HG02642 (cell line): ENCODE measurements around the gene CDK6.
"Not testable (repeated sequence)": the region's sequence is repeated elsewhere in the genome, so short reads cannot be mapped to it uniquely, and the experiment has no call there.

Experiments
- ATAC-seq: cut with Tn5 transposase; IDR thresholded peaks from one replicate; pipeline ENCODE4 v1.9.1; 2021; ENCODE audit warnings: mild to moderate bottlenecking; ENCODE audit not compliant: unreplicated experiment, poor library complexity

CDK6 gene

DNA sequence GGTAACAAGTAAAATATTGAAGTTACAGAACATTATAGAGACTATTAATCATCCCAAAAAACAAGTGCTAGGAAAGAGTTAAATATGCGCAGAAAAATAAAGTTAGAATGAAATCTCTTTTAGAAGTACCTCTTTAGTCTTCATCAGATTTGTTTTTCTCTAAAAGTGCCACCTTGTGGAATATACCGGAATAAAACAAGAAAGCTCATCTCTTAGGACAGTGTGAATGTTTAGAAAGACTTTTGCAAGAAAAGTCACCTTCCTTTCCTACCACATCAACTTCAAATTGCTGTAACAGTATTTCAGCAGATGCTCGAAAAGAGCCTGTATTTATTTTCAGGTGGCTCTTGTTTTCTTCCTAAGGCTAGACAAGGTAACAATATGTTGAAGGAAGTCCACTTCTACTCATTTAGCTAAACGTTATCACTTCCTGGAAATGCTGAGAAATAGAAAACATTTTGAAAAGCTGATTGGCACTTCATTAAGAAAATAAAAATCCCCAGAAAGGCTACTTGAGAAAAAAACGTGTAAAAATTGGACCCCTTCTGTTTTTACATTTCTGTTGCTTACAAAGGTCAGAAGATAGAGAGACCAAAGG, 226.4 kb downstream of the CDK6 start:
- no peak for ATAC-seq

DNA sequence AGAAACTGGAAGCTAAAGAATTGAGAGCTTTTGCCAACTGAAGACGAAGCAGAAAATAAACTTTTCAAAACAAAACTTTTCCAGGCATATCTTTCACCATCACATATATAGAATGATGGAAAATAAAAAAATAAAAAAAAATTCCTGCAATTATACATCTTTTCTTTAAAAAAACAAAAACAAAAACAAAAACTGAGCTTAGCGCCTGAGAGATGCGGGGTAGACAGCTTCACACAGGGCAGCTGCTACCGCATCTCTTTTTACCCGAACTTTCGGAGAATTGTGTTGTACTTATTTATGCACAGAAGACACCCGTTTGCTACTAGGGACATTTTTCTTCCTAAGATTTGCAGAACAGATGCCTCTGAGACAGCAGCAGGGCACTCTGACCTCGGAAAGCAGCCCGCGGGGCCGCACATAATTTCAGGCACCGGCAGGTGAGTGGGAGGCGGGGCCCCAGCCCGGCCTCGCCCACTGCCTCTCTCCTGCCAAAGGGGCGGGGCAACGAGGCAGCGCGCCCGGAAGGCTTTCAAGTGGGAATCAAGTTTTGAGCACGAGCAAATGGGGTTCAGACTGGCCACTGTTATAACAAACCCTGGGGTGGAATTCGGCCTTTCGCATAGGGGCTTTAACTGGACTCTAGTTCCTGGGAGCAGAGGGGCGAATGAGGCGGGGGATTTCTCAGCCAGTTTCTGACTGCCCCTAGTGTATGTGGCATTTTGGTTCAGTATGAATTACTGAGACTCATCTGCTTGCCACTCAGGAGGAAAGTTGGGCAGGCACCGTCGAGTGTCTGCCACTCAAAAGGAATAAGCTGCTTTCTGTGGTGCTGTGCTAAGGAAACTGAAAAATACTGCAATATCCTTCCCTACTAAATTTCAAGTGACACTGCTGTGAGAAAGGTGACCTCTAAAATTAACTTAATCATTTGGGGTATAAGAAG, 227.7 kb downstream of the CDK6 start:
- ATAC-seq, result no peak

DNA sequence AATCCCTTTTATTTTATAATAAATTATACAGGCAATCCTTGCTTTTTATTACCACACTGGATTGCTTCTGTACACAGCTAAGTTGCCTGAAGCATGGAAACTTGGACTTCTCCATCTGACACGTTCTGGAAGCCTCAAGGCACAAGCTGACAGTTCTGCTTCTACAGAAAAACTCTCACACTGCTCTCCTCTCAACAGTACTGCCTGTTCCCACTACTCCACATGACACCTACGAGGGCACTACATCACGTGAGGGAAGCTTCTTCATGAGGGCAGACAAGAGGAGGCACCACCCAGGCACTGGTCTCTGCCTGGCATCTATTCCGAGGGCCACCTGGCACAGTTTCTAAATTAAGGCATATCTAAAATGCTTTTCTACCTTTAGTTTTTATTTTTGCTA, 229.4 kb downstream of the CDK6 start:
- no peak for ATAC-seq

DNA sequence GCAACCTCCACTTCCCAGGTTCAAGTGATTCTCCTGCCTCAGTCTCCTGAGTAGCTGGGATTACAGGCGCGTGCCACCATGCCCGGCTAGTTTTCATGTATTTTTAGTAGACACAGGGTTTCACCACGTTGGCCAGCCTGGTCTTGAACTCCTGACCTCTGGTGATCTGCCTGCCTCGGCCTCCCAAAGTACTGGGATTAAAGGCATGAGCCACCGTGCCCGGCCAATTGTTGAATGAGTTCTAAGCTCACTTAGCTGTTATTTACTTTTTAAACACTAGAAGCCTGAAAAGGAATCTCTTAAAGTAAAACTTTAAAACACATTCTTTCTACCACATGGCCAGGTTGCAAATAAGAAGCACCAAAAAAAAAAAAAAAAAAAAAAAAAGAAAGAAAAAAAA, 231.9 kb downstream of the CDK6 start:
- ATAC-seq, result not testable (repeated sequence)

DNA sequence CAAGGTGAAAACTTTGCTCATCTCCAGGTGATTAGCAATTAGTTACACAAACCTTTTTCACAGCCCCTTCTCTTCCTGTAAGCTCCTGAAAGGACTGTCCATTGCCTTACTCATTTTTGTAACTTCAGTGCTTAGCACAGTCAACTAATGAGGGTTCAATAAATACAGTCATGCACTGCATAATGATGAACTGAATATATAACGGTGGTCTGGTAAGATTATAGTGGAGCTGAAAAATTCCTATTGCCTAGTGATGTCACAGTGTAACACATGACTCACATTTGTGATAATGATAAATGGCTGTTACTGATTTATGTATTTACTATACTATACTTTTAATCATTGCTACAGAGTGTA, 233.3 kb downstream of the CDK6 start:
- no peak for ATAC-seq

DNA sequence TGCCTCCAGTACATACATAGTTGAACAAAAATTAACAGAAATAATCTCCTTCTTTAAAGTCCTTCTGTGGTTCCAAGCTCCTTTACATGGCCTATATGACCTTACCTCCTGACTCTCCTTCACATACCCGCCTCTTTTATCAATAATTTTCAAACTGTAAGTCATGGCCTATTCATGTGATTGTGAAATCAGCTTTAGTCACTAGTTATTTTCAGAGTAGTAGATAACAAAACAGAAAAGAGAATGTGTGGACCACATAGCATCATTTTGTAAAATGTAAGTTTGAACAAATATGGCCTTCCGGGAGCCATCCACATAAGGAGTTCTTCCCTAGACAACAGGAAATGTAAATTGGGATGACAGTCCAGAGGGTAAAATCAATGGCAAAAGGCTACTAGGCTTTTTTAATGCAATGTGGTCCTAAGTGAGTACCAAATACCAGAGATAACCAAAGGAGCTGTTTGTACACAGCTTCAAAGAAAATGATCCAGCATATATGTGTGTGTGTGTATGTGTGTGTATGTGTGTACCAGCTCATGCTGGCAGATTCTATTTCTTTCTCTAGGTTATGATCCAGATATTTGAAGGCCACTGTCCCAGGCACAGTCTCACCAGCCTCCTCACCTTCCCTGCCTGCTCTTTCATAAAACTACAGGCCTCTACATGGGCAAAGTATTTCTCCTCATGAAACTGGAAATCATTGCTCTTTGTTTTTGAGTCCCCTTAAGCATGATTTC, 233.9 kb downstream of the CDK6 start:
- ATAC-seq, result no peak

DNA sequence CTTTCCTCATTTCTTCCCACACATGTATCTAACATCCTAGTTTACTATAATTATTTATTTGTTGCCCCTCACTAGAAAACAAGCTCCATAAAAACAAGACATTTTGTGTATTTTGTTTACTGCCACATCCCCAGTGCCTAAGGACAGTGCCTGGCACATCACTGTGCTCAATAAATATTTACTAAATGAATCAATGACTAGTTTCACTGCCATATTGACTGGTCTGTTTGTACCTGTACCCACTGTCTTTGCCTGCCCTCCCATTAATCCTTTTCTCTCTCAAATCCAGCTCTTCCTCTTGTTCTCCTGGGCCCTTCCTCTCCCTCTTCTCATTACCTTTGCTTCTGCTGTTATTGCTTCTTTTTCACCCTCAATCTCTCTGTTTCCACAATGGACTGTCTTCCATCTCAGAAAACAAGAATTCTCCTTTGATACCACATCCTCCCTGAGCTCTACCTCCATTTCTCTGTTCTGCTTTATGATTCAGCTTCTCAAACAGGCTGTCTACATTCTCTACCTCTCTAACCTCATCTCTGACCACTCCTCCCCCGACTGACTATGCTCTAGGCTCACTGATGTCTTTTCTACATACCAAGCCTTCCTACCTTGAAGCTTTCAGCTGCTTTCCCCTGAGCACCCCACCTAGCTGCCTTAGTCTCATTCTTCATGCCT, 237.9 kb downstream of the CDK6 start:
- peak; percentile 75 for ATAC-seq

DNA sequence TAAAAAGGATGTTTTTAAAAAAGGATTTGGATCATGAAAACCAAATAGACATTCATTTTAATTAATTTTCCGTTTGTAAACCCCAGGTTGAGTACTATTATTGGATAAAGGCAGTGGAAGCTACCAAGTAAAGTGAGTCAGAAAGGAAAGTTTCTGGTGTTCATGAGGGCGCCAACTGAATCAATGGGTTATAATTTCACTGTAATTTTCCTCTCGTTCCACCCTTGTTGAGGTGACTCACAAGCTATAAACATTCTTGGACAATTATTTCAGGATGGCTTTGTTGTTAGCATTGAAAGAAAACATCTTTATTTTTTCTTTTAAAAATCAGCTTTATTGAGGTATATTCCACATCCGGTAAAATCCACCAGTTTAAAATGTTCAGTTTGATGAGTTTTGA, 241.1 kb downstream of the CDK6 start:
- no peak for ATAC-seq

DNA sequence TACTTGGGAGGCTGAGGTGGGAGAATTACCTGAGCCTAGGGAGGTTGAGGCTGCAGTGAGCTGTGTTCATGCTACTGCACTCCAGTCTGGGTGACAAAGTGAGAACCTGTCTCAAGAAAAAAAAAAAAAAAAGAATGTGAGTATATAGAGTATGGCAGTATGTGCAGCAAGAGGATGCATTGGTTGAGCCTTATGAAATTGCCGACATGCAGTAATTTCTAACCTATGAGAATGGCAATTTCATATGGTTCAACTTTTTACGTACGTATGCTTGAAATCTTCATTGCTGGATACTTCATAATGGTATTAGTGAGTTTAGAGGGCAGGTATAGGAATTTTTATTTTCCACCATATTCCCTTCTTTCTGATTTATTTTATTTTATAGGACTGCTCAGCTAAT, 241.6 kb downstream of the CDK6 start:
- ATAC-seq, result no peak

DNA sequence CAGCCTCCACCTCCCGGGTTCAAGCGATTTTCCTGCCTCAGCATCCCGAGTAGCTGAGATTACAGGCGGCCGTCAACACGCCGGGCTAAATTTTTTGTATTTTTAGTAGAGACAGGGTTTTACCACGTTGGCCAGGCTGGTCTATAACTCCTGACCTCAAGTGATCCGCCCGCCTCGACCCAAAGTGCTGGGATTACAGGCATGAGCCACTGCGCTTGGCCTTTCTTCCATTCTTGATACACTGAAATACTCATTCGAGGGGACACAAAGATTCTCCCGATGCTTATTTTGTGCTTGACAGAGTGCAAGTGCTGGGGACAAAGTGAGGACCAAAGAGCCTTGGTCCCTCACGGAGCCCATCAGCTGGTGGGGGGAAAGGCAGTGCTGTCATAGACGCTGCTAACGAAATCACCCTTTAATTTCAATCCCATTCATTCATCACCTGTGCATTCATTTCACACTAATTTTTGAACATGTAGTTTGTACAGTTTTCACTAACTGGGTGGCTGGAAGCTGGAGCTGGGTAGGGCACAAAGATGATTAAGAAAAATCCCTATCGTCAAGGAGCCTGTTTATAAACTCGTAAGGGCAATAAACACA, 245.6 kb downstream of the CDK6 start:
- no peak for ATAC-seq

DNA sequence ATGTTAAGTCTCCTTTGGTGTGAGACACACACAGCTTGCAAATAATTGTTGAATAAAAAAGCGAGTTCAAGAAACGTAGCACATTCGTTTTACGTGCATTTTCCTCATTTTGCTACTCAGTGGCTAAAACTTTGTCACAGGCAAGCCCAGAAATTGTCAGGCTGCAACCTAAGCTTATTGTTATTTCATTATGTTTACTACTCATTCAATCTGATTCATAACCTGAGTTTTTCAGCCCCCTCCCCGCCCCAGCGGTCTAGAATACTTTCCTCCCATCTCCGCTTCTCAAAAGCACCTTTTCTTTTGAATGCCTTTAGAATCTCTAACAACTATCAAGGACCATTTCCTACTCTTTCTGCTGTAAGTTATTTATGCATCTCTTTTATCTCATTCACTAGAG, 247.3 kb downstream of the CDK6 start:
- no peak for ATAC-seq

DNA sequence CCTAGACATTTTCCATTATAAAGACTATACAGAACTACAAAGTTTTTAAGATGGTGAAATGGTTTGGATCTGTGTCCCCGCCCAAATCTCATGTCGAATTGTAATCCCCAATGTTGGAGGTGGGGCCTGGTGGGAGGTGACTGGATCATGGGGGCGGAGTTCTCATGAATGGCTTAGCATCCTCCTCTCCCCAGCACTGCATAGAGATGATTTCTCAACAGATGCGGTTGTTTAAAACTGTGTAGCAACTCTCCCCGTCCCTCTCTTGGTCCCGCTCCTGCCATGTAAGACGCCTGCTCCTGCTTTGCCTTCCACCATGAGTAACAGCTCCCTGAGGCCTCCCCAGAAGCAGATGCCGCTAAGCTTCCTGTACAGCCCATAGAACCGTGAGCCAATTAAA, 247.8 kb downstream of the CDK6 start:
- no peak for ATAC-seq

DNA sequence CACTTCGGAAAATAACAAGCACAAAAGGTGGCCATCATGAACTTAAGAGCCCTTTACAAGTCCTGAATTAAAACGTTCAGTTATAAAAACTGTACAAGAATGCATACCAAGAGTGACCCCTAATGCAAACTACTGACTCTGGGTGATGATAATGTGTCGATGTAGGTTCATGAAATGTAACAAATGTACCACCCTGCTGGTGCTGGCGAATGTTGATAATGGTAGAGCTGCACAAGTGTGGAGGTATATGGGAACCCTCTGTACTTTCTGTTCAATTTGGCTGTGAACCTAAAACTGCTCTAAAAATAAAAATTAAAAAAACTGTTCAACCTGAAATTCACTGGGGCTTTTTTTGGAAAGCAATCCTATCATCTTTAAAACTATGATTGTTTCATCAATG, 249.5 kb downstream of the CDK6 start:
- ATAC-seq, result no peak

DNA sequence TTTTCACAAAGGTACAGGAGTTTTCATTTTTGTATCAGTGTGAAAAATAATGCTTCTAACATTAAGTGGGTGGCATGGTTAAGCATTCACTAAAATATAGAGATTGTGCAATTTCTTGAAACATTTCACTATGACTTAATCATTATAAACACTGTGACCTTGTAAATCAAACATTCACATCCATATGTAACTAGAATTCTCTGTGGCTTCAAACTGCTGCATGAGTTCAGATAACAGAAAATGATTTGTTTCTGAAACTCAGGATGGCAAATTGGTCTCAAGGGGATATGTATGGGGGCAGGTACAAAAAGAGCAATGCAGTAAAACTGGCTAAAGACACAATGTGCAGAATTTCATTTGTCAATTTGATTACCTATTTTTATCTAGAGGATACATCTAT, 250.0 kb downstream of the CDK6 start:
- ATAC-seq, result no peak

DNA sequence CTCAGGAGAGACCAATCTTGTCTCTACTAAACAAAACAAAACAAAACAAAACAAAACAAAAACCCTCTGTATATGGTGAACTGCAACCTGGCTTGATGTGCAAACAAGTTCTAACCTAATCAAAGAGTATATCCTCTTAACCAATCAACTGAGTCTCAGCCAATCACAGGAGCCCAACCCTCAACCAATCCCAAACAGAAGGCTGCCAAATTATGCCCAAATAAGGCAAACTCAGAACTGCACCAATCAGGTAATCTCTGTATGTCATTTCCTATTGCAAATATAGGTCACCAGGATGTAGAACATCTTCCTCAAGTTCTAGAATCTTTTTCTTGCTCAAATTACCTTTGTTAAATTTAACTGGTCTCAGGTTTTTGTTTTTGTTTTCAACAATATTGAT, 251.4 kb downstream of the CDK6 start:
- no peak for ATAC-seq

DNA sequence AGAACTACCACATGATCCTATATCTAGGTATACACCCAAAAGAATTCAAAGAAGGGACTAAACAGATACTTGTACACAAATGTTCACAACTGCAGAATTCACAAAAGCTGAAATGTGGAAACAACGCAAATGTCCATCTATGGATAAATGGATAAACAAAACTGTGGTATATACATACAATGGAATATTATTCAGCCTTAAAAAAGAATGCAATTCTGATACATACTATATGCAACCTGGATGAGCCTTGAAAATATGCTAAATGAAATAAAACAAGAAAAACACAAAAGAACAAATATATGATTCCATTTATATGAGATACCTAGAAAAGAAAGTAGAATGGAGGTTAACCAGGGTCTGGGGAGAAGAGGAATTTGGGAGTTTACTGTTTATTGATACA, 253.4 kb downstream of the CDK6 start:
- ATAC-seq, result no peak

DNA sequence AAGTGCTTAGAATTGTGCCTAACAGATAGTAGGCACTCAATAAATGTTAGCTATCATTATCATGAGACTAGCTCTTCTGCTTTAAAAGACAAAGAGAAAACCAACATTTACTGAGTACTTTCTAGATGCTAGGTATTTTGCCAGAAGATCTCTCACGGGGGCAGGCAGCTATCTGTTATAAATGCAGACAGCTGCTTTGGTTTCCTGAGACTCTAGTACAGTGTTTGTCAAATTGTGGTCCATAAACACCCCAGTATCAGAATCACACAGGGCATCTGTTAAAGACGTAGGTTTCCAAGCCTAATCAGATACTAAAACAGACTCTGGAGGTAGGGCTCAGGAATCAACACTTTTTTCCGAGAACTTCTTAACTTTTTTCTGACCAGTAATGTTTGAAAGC, 260.1 kb downstream of the CDK6 start:
- no peak for ATAC-seq

DNA sequence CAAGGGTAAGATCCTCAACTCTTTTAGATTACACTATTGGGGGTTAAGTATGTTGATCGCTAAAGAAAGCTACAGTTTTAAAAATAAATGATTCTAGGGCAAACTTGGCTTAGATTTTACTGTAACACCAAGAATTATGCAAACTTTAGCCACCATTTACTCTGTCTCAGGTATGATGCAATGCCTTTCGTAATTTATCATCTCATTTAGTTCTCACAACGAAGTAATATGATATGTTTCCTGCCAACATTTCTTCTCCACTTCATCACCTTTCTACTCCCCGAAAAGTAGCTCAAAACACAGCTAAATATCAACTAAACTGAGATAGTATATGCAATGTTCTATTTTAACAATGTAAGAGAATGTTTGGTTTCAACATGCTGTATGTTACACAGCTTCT, 267.2 kb downstream of the CDK6 start:
- no peak for ATAC-seq

DNA sequence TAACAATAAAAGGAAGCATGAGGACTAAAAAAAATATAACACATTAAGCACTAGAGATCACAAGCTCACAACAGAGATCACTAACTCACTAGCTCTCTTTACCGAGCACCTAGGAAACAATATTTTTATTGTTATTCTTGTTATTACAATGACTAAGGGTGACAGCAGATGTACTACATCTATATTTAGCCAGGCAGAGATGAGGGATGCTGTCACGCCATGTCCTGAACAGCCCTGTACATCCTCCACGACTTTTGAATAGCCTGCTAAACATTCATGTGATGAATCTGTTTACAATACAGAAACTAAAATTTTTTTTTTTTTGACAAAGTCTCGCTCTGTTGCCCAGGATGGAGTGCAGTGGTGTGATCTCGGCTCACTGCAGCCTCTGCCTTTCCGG, 268.9 kb downstream of the CDK6 start:
- no peak for ATAC-seq

DNA sequence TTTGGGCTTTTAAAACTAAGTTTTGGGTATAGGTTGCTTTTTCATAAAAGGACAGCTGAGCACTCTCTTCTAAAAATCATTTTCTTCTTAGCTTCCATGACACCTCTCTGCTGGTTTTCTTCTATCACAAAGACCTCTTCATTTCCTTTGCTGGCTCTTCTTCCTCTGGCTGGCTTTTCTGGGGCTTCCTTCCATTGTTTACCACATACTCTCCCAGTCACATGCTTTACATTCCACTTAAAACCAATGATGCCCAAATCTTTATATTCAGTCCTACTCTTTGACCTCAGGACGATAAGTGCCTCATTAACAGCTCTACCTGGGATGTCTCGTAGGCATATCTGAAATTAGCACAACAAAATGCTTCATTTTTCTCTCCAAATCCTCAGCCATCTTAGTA, 273.0 kb downstream of the CDK6 start:
- ATAC-seq, result no peak
